NCI-H2029 (cell line): ENCODE results near the gene ANAPC7.
"Not testable (repeated sequence)": the region's sequence is repeated elsewhere in the genome, so short reads cannot be mapped to it uniquely, and the experiment has no call there.

Experiments used
- DNase-seq: peaks from one replicate; lab custom pipeline; 2025; lab: John Stamatoyannopoulos, UW

Gene ANAPC7

GRCh38 chr12:110373962-110374611 lies 29.4 kb downstream of the ANAPC7 start:
- DNase-seq: no peak

GRCh38 chr12:110373425-110373824 lies 30.1 kb downstream of the ANAPC7 start:
- DNase-seq: no peak

- DNase-seq: no peak
These were observed 30.5 kb downstream of the ANAPC7 start for GRCh38 chr12:110373025-110373424.

GRCh38 chr12:110372056-110372425 lies 31.5 kb downstream of the ANAPC7 start:
- DNase-seq: no peak

GRCh38 chr12:110371408-110372055 lies 32.0 kb downstream of the ANAPC7 start:
- DNase-seq: peak; percentile 24

- DNase-seq: no peak
These were observed 32.7 kb downstream of the ANAPC7 start for GRCh38 chr12:110370732-110371231.

- DNase-seq: no peak
These were observed 33.5 kb downstream of the ANAPC7 start for GRCh38 chr12:110369992-110370391.

GRCh38 chr12:110367181-110367864 lies 36.2 kb downstream of the ANAPC7 start:
- DNase-seq: no peak

- DNase-seq: no peak
These were observed 37.0 kb downstream of the ANAPC7 start for GRCh38 chr12:110366321-110367142.

GRCh38 chr12:110365489-110366320 lies 37.8 kb downstream of the ANAPC7 start:
- DNase-seq: no peak

GRCh38 chr12:110361216-110361615 lies 42.3 kb downstream of the ANAPC7 start:
- DNase-seq: no peak

GRCh38 chr12:110358384-110359097 lies 45.0 kb downstream of the ANAPC7 start:
- DNase-seq: not testable (repeated sequence)

- DNase-seq: no peak
These were observed 48.4 kb downstream of the ANAPC7 start for GRCh38 chr12:110355073-110355472.

GRCh38 chr12:110354172-110354780 lies 49.2 kb downstream of the ANAPC7 start:
- DNase-seq: no peak

GRCh38 chr12:110353211-110353965 lies 50.1 kb downstream of the ANAPC7 start:
- DNase-seq: no peak

GRCh38 chr12:110352401-110352800 lies 51.1 kb downstream of the ANAPC7 start:
- no peak for DNase-seq

GRCh38 chr12:110351119-110351518 lies 52.4 kb downstream of the ANAPC7 start:
- DNase-seq: no peak

- DNase-seq: no peak
These were observed 53.9 kb downstream of the ANAPC7 start for GRCh38 chr12:110349514-110350151.

GRCh38 chr12:110349096-110349495 lies 54.4 kb downstream of the ANAPC7 start:
- DNase-seq: no peak
